GM18868 (cell line): ENCODE results near the gene ANTKMT.

ENCODE experiments used
- ATAC-seq: cut with Tn5 transposase; IDR thresholded peaks from one replicate; pipeline ENCODE4 v1.9.1; 2021; ENCODE audit warnings: mild to moderate bottlenecking, moderate library complexity; ENCODE audit not compliant: unreplicated experiment

The ANTKMT gene

DNA sequence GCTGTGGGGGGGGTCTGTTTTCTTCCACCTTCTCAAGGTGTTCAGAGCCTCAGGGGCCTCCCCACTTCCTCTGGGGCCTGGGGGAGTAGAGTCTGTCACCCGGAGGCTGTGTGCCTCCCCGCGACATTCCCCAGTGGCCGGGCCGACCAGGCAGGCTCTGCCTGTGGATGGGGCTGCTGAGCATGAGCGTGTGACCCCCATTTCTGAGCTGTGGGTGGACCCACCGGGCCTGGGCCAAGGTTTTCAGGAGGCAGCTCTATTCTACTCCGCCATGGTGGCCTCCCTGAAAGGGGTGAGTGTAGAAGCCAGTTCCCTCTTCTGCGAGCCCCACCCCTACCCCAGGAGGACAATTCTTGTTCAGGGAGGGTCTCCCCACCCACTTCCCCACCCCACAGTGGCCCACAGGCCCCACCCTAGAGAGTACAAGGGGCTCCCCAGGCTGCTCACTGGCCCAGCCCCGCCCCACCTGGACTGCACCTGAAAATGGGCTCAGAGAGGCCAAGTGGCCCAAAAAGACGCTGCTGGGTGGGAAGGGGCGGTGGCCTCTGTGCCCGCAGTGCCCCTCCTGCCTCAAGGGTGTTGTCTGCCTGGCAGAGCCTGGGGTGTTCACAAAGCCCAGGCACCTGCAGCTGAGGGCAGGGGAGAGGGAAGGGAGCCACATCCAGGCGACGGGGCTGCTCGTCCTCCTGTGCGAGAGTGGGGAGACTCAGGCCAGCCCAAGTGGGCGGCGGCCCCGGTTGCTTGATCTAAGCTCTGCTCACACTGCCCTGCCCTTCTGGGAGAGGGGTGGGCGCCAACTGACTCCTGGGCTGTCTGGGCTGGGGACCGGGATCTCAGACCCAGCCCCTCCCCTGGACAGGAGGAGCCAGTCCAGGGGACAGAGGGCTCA is 40.9 kb downstream of the ANTKMT start:
- no peak for ATAC-seq

DNA sequence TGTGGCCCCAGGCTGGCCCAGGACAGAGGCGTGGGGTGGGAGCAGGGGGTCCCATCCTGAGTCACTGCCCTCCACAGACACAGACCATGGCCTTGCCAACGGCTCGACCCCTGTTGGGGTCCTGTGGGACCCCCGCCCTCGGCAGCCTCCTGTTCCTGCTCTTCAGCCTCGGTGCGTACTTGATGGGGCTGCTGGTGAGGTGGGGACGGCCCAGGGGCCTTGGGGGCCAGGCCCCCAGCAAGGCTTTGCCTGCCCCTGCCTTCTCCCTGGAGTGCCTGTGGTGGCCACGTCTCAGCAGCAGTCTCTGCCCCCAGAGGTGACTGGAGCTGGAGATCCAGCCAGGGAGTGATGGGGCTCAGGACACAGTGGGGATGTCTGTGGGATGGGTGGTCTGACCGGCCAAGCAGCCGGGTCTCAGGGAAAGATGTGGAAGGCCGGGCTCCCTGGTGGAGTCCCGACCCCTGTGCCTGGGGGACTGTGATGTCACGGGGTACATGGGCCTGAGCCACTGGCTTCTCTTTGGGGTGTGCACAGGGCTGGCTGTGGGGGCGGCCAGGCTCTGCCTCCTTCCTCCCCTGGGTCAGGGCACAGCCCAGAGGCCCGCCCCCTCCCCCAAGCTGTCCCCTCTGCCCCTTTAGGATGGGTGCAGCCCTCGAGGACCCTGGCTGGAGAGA is 41.8 kb downstream of the ANTKMT start:
- no peak for ATAC-seq

DNA sequence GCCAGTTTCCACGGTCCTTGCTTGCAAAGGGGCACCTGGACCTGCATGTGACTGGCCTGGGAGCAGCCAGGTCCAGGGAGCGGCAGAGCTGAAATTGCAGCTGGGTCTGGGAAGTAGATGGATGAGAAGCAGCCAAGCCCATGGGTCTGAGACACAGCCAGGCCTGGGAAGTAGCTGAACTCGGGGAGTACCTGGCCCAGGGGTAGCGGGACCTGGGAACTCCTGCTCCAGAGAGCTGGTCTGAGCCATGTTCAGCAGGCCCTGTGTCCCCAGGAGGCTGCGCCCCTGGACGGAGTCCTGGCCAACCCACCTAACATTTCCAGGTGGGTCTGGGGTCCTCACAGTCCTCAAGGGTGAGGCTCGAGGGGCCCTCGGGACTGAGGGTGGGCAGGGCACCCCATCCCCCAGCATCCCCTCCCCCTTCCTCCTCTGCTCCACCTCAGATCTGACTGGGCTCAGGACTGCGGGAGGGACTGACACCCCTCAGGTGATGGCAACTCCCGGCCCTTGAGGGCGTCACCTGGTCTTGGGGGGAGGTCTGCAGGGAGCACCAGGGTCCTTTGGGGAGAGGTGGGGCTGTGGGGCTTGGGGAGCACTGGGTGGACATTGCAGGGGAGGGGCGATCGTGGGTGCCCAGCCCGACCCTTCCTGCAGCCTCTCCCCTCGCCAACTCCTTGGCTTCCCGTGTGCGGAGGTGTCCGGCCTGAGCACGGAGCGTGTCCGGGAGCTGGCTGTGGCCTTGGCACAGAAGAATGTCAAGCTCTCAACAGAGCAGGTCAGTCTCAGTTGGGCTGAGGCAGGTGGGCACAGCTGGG is 42.6 kb downstream of the ANTKMT start:
- no peak for ATAC-seq

DNA sequence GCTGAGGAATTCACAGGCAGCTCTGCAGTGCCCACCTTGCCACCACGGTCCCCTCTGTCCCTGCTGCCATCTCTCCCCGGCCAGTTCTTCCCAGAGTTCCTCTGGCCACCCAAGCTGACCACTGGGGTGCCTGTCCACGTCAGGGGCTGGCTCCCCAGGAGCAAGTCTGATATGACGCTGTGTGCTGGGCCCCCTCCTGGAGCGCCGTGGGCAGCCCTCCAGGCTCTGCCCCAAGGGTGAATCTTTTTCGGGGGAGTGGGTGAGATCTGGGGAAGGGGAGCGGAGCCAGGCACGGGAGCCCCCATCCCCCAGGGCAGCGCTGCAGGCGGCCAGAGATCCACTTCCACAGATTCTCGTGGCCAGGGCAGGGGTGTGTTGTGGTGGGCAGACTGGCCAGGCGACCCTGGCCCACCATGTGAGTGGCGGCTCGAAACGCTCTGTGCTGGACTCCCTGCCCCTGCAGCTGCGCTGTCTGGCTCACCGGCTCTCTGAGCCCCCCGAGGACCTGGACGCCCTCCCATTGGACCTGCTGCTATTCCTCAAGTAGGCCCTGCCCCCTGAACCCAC is 43.3 kb downstream of the ANTKMT start:
- no peak for ATAC-seq

DNA sequence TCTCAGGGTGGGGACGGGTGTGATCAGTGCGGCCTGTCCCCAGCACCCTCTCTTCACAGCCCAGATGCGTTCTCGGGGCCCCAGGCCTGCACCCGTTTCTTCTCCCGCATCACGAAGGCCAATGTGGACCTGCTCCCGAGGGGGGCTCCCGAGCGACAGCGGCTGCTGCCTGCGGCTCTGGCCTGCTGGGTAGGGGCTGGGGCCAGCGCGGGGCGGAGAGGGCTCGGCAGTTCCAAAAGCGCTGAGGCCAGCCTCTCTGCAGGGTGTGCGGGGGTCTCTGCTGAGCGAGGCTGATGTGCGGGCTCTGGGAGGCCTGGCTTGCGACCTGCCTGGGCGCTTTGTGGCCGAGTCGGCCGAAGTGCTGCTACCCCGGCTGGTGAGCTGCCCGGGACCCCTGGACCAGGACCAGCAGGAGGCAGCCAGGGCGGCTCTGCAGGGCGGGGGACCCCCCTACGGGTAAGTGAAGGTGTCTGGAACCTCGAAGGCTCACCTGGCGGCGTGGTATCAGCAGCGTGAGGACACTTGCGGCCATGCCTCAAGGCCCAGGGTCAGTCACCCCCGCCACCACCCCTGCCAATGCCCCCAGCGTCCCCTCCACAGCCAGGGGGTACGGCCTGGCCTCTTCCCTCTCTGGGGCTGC is 44.0 kb downstream of the ANTKMT start:
- no peak for ATAC-seq

DNA sequence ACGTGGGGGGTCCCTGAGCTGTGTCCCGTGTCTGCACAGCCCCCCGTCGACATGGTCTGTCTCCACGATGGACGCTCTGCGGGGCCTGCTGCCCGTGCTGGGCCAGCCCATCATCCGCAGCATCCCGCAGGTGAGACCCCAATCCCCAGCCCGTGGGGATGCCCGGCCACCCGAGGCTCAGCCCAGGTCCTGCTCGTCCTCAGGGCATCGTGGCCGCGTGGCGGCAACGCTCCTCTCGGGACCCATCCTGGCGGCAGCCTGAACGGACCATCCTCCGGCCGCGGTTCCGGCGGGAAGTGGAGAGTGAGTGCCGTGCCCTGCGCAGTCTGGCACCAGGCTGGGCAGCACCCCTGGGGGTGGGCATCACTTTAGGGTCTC is 44.5 kb downstream of the ANTKMT start:
- no peak for ATAC-seq

DNA sequence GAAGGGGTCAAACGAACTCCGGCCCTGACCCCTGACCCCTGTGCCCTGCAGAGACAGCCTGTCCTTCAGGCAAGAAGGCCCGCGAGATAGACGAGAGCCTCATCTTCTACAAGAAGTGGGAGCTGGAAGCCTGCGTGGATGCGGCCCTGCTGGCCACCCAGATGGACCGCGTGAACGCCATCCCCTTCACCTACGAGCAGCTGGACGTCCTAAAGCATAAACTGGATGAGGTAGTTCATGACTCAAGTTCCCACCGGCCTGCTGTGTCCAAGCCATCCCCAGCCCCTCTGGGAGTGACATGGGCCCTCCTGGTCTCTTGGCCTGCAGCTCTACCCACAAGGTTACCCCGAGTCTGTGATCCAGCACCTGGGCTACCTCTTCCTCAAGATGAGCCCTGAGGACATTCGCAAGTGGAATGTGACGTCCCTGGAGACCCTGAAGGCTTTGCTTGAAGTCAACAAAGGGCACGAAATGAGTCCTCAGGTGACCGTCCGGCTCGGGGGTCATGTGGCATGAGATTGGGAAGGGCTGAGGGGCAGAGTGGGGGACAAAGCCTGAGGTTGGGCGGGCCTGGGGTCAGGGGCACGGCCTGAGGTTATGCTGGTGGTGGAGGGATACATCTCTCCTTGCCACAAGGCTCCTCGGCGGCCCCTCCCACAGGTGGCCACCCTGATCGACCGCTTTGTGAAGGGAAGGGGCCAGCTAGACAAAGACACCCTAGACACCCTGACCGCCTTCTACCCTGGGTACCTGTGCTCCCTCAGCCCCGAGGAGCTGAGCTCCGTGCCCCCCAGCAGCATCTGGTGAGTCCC is 45.3 kb downstream of the ANTKMT start:
- no peak for ATAC-seq

DNA sequence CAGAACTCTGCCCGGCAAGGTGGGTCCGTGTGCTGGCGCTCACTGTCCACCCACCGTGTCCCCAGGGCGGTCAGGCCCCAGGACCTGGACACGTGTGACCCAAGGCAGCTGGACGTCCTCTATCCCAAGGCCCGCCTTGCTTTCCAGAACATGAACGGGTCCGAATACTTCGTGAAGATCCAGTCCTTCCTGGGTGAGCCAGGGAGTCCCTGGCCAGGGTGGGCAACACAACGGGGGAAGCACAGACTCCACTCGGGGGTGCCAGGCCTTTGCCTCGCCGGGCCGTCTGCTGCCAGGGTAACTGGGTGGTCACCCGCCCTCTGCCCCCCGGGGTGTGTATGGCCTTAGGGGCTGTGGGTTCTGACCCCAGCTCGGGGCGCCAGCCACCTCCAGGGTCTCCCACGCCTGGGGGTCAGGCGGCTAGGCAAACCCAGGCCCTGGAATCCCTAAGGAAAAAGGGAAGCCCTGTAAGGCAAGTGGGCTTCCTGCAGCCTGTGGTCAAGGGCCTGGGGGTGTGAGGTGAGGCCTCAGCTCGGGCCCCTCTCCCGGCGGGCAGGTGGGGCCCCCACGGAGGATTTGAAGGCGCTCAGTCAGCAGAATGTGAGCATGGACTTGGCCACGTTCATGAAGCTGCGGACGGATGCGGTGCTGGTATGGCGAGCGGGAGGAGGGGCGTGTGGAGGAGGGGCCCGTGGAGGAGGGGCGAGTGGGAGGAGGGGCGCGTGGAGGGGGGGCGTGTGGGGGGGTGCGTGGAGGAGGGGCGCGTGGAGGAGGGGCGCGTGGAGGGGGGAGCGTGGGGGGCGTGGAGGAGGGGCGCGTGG is 46.1 kb downstream of the ANTKMT start:
- ATAC-seq, result no peak

DNA sequence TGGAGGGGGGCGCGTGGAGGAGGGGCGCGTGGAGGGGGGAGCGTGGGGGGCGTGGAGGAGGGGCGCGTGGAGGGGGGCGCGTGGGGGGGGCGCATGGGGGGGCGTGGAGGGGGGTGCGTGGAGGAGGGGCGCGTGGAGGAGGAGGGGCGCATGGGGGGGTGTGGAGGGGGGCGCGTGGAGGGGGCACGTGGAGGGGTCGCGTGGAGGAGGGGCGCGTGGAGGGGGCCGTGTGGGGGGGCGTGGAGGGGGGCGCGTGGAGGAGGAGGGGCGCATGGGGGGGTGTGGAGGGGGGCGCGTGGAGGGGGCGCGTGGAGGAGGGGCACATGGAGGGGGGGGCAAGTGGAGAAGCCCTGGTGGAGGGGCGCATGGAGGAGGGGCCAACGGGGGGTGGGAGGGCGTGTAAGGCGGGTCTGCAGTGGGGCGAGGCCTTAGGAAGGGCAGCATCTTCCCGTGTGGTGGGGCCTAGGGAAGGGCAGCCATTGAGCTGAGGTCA is 46.8 kb downstream of the ANTKMT start:
- ATAC-seq, result no peak

DNA sequence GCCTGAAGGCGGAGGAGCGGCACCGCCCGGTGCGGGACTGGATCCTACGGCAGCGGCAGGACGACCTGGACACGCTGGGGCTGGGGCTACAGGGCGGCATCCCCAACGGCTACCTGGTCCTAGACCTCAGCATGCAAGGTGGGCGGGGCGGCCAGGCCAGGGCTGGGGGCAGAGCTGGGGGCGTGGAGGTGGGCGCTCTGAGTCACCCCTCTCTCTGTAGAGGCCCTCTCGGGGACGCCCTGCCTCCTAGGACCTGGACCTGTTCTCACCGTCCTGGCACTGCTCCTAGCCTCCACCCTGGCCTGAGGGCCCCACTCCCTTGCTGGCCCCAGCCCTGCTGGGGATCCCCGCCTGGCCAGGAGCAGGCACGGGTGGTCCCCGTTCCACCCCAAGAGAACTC is 47.5 kb downstream of the ANTKMT start:
- ATAC-seq, result no peak

DNA sequence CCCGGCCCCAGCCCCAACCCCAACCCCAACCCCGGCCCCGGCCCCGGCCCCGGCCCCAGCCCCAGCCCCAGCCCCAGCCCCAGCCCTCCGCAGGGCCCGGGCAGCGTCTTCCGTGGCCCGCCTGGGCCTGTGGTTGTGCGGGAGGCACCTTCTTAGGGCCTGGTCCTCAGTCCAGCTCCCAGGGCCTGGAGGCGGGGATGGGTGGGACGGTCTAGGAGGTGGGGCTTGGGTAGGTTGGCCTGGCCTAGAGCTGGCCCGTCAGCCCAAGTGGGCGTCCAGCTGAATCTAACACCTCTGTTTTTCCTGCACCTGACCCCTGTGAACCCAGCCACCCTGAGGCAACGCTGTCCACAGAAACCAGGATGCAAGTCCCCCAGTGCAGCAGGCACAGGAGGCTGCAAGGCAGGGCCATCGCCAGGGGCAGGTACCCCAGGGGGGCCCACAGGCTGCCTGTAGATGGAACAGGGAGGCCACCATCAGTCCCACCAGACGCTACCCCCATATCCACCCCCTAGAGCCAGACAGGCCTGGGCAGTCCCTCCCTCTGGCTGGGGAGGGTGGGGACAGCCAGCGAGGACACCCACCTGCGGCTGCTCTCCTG is 48.3 kb downstream of the ANTKMT start:
- no peak for ATAC-seq

DNA sequence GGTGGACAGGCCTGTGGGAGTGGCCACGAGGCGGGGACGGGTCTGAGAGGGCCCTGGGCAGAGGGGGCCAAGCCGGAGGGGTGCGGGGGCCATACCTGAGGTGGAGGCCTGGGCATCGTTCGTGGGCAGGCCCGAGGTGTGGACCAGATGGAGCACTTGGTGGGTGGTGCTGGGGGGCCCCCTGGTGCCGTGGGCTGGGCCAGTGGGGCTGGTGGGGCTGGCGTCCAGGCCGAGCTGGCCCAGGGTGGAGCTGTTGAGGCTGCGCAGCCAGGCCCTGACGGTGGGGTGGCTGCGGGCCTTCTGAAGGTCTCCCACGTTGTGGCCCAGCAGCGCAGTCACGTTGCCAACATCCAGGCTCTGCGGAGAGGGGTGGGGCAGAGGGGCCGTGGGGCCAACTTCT is 49.0 kb downstream of the ANTKMT start:
- no peak for ATAC-seq

DNA sequence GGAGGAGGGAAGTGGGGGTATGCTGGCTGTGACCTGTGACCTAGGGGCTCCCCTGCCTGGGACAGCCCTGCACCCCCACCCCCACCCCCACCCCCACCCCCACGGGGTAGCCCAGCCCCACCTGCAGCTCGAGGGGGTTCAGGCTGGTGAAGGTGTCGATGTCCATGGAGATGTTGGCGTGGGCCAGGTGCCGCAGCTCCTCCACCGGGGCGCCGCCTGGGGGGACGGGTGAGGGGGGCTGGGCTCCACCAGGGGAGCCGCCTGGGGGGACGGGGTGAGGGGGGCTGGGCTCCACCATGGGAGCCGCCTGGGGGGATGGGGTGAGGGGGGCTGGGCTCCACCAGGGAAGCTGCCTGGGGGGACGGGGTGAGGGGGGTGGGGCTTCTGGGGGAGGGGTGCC is 49.5 kb downstream of the ANTKMT start:
- ATAC-seq, result no peak
